Hematopoietic multipotent progenitor cell treated with erythropoietin and hydrocortisone succinate and interleukin-3 and kit ligand, for 4 days (in vitro differentiated cells): ENCODE data around the gene NFATC1.
"Not testable (repeated sequence)": the region's sequence is repeated elsewhere in the genome, so short reads cannot be mapped to it uniquely, and the experiment has no call there.

Source experiments
- DNase-seq: peaks from one replicate; pipeline ENCODE4 v3.0.0-alpha.2; 2015

The NFATC1 gene

DNA sequence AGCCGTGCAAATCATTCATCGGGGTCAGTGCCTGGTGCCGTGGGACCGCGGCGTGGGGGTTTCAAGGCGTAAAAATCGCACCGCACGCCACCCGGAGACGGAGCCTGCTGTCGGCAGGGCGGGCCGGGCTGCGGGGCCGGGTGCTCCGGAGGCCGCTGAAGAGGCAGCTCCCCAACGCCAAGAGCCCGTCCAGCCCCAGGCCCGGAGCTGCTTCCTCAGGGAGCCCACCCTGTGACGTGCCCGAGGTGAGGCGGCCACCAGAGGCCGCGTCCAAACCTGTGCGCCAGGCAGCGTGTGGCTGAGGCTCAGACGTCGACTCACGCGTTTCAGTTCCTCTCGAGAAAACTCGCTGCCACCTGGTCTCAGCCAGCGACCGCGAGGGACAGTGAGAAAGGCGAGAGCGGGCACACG lies 98.1 kb downstream of the NFATC1 start:
- no peak for DNase-seq

DNA sequence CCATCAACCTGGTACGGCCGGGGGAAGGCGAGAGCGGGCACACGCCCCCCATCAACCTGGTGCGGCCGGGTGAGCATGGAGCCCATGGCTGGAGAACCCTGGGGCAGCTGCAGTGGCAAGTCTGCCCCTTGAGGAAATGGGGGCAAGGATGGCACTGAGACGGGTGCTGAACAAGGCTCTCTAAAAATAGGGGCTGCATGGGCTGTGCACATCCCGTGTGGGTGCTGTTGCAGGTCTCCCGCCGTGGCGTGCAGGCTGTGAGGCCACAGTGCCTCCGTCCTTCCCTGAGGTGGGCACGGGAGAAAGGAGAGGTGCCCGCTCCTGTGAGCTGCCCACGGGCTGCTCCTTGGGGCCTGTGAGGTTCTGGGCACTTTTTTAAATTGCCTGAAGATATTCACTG lies 99.2 kb downstream of the NFATC1 start:
- DNase-seq, result no peak

DNA sequence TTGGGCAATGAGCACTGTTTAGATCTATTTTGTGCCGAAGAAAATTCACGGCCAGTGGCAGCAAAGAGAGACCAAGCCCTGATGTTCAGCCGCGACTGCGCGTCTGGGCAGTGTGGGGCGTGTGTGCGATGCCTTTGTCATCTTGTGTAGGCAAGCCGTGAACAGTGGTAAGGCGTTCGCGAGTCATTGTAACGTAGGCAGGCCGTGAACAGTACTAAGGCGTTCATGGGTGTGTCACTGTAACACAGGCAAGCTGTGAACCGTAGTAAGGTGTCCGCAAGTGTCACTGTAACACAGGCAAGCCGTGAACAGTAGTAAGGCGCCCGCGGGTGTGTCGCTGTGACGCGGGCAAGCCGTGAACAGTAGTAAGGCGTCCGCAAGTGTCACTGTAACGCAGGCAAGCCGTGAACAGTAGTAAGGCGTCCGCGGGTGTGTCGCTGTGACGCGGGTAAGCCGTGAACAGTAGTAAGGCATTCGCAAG lies 99.9 kb downstream of the NFATC1 start:
- DNase-seq, result no peak

DNA sequence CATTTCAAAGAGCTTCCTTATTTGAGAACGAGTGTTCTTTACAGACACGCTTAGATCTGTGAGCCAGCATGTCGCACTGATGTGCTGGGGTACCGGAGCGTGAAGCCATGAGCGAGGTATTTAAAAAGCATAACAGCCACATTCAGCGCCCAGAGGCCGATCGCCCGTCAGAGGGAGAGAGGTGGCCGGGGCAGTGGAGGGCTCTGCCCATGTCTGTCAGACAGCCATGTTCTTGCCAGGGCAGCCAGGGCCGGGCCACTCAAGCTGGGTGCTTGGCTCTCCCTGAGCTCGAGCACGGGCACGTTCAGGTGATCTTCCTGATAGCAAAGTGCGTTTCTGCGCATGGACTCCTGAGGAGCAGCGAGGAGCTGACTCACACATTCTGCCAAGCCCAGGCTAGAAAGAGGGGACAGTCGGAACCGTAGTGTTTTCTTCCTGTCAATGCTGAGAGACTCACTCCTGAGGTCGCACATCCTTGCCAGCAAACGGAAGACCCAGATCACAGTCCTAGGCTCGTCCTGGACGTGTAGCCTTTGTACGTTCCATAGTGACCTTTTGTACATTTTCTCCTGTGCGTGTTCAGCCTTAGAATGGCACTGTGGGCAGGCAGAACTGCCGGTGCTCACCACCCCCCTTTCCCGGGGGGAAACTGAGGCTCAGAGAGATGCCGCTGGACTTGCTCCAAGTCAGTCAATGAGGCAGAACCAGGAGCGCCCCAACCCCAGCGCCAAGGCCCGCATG lies 100.7 kb downstream of the NFATC1 start:
- DNase-seq, result no peak

DNA sequence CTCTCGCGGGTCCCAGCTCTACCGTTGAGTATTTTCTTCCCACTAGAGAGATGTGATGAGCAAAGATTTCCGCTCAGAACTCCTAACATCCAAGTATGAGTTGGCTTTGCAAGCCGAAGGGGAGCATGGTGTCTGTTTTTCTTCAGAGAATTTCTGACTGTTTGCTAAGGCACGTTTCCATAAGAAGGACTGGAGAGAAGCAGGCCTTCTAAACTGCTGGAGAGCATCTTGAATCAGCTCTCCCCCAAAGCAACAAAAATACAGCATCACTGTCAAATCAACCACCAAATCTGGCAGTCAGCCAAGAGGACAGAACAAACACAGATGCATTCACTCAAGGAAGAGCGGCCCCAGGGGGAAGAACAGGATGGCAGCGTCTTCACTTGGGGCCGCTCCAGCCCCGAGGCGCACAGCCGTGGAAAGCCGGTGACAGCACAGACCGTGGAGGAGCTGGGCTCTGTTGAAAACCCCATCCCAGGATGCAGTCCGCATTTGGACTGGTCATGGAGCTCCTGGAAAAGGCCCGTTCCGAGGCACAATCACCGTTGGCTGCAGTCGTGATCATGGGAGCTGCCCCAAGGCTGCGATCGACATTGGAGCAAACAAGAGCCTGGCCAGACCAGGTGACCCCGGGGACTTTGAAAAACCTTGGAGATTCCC lies 101.4 kb downstream of the NFATC1 start:
- no peak for DNase-seq

- no peak for DNase-seq
These were observed 101.9 kb downstream of the NFATC1 start for GRCh38 chr18:79497638-79498081.

GRCh38 chr18:79498662-79499061 lies 102.9 kb downstream of the NFATC1 start:
- DNase-seq, result no peak

- DNase-seq, result no peak
These were observed 105.3 kb downstream of the NFATC1 start for GRCh38 chr18:79501006-79501405.

DNA sequence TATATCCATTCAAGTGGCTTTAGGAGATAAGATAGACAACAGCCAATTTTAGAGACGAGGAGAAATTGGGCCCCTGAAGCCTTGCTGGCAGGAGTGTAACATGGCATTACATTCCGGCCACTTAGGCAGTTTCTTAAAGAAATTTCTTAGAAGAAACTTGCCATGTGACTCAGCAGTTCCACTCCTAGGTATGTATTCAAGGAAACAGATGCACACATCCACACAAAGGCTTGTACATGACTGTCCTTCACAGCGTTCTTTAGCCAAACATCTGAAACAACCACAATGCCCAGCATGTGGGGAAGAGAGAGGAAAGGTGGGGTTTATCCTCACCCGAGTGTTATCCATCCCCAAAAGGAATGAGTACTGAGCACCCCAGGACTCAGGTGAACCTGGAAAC lies 107.1 kb downstream of the NFATC1 start:
- peak; percentile 83 for DNase-seq

DNA sequence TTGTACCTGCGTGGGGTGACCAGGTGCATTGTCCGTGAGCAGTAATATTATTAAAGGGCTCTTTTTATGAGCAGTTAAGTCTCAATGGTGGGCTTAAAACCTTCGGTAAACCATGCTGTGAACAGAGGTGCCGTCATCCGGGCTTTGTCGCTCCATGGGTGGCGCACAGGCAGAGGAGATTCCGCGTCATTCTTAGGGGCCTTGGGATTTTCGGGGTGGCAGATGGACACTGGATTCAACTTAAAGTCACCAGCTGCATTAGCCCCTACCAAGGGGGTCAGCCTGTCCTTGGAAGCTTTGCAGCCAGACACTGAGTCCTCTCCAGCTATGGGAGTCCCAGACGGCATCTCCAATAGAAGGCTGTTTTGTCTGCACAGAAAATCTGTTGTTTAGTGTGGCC lies 107.7 kb downstream of the NFATC1 start:
- no peak for DNase-seq

GRCh38 chr18:79504034-79504433 lies 108.3 kb downstream of the NFATC1 start:
- peak; percentile 68 for DNase-seq

DNA sequence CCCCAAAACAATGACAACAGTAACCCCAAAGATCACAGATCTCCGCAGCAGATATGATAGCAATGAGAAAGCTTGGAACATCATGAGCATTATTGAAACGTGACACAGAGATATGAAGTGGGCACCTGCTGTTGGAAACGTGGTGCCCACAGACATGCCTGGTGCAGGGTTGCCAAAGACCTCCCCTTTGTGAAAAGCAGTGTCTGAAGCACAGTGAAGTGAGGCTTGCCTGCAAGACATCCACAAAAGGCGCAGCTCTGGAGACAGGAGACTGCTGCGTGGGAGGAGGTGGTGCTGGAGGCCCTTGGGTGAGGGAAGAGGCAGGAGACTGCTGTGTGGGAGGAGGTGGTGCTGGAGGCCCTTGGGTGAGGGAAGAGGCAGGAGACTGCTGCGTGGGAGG lies 108.8 kb downstream of the NFATC1 start:
- DNase-seq, result peak; percentile 41

GRCh38 chr18:79505465-79505864 lies 109.7 kb downstream of the NFATC1 start:
- DNase-seq, result not testable (repeated sequence)

DNA sequence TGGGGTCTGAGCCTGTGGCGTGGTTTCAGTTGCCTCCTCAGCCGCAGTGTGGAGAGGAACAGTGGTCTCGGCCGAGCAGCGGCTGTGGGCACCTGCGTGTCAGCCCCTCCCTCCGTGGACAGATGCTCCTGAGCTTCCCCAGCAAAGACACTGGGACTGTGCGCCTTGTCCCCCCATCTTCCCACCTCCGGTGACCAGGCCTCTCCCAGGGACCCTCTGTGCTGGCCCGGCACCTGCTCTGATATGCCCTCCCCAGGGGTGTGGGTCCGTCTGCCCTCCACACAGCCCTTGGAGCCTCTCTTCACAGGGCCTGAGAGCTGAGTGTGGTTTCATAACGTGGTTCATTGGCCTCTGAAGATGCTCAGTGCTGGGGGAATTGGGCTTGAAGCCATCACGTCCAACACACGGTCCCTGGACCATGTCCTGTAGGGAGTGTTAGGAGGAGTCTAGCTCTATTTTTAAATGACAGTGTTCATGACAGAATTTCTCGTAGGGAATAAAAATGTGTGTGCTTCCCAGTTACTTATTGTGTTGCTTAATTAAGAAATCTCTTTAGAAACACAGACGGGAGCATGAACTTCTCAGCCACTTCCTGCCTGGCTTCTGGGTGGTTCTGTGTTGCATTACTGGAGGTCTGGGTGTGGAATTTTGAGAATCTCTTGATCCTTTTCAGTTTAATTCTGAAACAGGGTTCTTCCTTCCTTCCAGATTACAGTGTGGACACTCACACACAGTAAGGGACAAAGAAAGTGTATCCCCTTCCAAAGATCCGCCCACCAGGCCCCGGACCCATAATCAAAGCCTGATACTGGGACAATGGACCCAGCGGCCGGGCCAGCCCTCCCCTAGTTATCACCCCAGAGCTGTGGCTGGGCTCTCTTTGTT lies 110.7 kb downstream of the NFATC1 start:
- DNase-seq, result no peak

- peak; percentile 99 for DNase-seq
These were observed 111.4 kb downstream of the NFATC1 start for GRCh38 chr18:79507076-79507545.

GRCh38 chr18:79507546-79508480 lies 112.1 kb downstream of the NFATC1 start:
- peak; percentile 80 for DNase-seq

DNA sequence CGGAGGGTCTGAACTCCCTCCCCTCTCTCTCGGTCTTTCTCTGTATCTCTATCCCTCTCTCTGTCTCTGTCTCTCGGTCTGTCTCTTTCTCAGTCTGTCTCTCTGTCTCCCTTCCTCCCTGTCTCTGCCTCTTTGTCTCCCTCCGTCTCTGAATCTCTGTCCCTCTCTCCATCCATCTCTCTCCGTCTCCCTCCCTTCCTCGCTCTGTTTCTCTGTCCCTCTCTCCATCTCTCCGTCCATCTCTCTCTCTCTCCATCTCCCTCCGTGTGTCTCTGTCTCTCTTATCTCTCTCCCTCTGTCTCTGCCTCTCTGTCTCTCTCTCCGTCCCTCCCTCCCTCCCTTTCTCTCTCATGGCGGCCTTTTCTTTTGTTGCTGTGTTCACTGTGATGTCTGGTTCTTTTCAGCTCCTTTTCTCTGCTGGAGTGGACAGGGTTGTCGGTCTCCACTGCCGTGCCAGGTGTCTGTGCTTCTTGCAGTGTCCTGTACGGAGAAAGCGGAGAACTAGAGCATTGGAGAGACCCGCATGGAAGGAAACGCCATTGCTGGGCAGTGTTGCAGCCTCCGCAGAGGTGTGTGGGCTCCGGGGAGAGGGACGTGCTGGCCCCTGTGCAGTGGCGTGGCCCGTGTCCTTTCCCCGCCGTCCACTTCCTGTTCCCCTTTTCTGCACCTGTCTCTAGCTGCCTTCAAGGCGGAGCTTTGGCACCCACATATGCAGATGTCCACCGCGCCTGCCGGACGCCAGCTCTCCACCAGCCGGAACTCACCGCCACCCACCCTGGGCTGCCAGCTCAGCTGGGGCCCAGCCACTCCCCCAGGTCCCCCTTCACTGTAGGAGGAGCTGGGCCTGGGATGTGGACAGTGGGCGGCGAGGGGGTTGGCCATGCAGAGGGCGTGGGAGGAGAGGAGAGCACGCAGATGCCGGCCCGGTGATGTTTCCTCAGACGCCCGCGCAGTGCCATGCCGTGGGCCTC lies 113.1 kb downstream of the NFATC1 start:
- DNase-seq, result peak; percentile 83

DNA sequence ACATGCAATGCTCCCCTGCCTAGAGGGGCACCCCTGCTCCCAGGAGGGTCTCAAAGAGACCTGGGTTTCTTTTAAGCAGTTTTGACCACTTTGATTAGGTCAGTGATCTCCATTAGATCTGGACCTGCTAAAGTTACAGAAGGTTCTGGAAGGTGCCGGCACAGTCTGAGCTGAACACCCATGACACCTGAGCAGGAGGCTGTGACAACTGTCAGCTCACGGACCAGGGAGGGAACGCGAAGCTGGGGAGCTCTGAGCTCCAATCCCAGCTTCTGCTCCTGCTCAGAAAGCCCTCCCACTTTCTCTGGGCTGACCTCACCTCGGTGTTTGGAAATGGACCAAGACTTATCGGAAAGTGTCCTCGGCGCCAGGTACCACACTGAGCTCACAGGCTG lies 113.8 kb downstream of the NFATC1 start:
- DNase-seq, result no peak

DNA sequence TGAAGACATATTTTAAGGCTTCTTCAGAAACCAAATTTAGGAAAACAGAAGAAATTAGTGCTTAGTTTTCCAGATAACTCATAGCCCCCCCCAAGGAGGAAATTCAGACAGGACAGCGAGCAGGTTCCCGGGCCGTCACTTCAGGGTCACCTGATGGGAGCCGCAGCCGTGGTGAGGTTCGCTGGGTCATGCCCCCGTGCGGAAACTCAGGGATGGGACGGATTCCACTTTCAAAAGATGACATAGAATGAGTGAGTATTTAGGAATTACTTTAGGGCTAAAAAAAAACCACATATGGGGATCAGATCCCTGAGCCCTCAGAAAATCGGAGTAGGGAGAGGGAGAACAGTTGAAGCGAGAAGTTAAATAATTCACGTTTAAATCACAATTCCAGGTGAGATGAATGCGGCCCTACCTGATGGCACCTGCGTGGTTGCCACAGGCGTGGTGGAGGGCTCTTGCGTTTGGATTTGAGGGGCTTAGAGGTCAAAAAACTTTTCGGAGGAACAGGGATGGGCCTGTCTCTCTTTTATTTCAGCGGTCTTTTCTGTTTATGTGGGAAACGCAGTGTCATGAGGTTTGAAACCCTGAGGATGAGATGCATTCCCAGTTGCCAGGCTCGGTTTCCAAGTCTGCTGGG lies 114.4 kb downstream of the NFATC1 start:
- DNase-seq, result no peak

DNA sequence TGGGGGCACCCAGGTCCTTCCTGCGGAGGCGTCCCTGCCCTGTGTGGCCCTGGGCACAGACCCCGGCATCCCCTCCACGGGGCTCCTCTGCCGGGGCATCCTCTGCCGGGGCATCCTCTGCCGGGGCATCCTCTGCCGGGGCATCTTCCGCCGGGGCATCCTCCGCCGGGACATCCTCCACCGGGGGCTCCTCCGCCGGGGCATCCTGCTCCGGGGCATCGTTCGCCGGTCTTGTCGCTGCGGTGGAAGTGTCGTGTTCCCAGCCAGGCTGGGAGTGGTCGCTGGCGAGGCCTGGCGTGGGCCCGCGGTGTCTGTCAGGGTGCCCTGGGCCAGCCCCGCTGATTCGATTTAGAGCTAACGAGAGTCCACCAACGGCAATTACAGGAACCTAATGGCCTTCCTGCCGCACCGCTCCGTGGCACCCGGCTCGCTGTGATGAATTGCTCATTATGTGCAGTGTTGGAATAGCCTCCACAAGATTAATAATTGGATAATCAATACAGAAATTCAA lies 115.1 kb downstream of the NFATC1 start:
- DNase-seq, result no peak
